Peyer's patch (tissue), 4 donors: Measurements from ENCODE around the gene C20orf204.

Source experiments
- CTCF ChIP-seq, 6 experiments: fragments of 450-650 bp in 4 of 6; fragments of 200-600 bp in 2 of 6; sonication (generic) in 1 of 6; IDR thresholded peaks; one replicate each; pipeline ENCODE4 v1.5.1; 2017 to 2019; ENCODE audit warnings: antibody characterized with exemption in 6 of 6, mild to moderate bottlenecking in 3 of 6, moderate library complexity in 1 of 6
- POLR2A ChIP-seq, 2 donors: fragments of 450-650 bp; IDR thresholded peaks; one replicate each; pipeline ENCODE4 v1.5.1; 2017; ENCODE audit warnings: antibody characterized with exemption in 2 of 2, mild to moderate bottlenecking in 2 of 2, moderate library complexity in 2 of 2

- TF ChIP-seq CTCF (IDR thresholded peaks at IDR 0.05) = no peak
- no peak for TF ChIP-seq POLR2A (IDR thresholded peaks at IDR 0.05)
Measured at GRCh38 chr20:64032706-64033624, 3.0 kb upstream of the C20orf204 start.
